HL-60 (cell line): ENCODE data around the gene PRKAR2B.

Experiments
- DNase-seq, 2 experiments: peaks; one replicate each; pipeline ENCODE4 v3.0.0-alpha.2; 2010 to 2020; ENCODE audit warnings: low read depth in 1 of 2, low spot score in 1 of 2
- H3K27ac ChIP-seq: fragments of 250-450 bp; sonication (Bioruptor Pico); replicated peaks from 2 replicates; pipeline ENCODE4 v1.5.1; 2020; ENCODE audit warnings: mild to moderate bottlenecking, moderate library complexity
- H3K27me3 ChIP-seq: fragments of 250-450 bp; sonication (Bioruptor Pico); 2 replicates; pipeline ENCODE4 v1.5.1; 2021; ENCODE audit warnings: mild to moderate bottlenecking, moderate library complexity; ENCODE audit not compliant: insufficient read depth, poor library complexity, severe bottlenecking
- H3K4me3 ChIP-seq: replicated peaks from 2 replicates; pipeline ENCODE4 v1.5.1; 2011; ENCODE audit warnings: mild to moderate bottlenecking, control low read depth, low read length; ENCODE audit not compliant: insufficient read depth
- GABPA ChIP-seq: IDR thresholded peaks from 2 replicates; pipeline ENCODE4 v1.6.1; 2012; ENCODE audit warnings: low read depth
- POLR2AphosphoS5 ChIP-seq: IDR thresholded peaks from 2 replicates; pipeline ENCODE4 v1.6.1; 2012; ENCODE audit warnings: low read depth
- SPI1 ChIP-seq: IDR thresholded peaks from 2 replicates; pipeline ENCODE4 v1.6.1; 2012; ENCODE audit warnings: low read depth, mild to moderate bottlenecking, borderline replicate concordance
- TF ChIP-seq, protein P1 (sequence below): IDR thresholded peaks from 2 replicates; pipeline ENCODE4 v1.6.1; 2012; ENCODE audit warnings: low read depth; ENCODE audit not compliant: insufficient replicate concordance
- TF ChIP-seq, protein P2 (sequence below): IDR thresholded peaks from one replicate; pipeline ENCODE4 v1.5.1; 2011; ENCODE audit warnings: low read length, control low read depth, inconsistent platforms; ENCODE audit not compliant: insufficient read depth

The PRKAR2B gene

DNA sequence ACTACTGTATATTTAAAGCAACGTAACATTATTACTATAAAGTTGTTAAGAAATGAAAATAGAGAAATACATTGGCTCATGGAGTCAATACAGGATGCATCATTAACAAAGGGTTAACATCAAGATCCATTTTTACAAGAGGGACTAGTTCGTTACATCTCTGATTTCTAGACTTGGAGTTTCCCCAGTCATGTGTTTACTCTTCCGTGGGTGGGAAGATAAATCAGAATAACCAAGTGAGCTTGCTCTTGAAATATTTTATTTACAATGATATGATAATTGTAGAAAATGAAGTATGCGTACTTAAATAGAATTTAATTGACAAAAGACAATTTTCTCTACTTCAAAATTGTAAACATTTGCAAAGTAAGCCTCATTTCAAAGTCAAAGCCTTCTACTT, 1.0 kb upstream of the PRKAR2B start:
- Histone ChIP-seq H3K27me3 (peaks cover 22% of the 10 kb centered on the region), H3K4me3 (no peak overlapping the region), H3K27ac (no peak overlapping the region)
- TF ChIP-seq SPI1: no peak
- TF ChIP-seq POLR2AphosphoS5: no peak
- TF ChIP-seq, protein P1, sequence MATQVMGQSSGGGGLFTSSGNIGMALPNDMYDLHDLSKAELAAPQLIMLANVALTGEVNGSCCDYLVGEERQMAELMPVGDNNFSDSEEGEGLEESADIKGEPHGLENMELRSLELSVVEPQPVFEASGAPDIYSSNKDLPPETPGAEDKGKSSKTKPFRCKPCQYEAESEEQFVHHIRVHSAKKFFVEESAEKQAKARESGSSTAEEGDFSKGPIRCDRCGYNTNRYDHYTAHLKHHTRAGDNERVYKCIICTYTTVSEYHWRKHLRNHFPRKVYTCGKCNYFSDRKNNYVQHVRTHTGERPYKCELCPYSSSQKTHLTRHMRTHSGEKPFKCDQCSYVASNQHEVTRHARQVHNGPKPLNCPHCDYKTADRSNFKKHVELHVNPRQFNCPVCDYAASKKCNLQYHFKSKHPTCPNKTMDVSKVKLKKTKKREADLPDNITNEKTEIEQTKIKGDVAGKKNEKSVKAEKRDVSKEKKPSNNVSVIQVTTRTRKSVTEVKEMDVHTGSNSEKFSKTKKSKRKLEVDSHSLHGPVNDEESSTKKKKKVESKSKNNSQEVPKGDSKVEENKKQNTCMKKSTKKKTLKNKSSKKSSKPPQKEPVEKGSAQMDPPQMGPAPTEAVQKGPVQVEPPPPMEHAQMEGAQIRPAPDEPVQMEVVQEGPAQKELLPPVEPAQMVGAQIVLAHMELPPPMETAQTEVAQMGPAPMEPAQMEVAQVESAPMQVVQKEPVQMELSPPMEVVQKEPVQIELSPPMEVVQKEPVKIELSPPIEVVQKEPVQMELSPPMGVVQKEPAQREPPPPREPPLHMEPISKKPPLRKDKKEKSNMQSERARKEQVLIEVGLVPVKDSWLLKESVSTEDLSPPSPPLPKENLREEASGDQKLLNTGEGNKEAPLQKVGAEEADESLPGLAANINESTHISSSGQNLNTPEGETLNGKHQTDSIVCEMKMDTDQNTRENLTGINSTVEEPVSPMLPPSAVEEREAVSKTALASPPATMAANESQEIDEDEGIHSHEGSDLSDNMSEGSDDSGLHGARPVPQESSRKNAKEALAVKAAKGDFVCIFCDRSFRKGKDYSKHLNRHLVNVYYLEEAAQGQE: no peak
- TF ChIP-seq GABPA: no peak
- TF ChIP-seq, protein P2, sequence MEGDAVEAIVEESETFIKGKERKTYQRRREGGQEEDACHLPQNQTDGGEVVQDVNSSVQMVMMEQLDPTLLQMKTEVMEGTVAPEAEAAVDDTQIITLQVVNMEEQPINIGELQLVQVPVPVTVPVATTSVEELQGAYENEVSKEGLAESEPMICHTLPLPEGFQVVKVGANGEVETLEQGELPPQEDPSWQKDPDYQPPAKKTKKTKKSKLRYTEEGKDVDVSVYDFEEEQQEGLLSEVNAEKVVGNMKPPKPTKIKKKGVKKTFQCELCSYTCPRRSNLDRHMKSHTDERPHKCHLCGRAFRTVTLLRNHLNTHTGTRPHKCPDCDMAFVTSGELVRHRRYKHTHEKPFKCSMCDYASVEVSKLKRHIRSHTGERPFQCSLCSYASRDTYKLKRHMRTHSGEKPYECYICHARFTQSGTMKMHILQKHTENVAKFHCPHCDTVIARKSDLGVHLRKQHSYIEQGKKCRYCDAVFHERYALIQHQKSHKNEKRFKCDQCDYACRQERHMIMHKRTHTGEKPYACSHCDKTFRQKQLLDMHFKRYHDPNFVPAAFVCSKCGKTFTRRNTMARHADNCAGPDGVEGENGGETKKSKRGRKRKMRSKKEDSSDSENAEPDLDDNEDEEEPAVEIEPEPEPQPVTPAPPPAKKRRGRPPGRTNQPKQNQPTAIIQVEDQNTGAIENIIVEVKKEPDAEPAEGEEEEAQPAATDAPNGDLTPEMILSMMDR: no peak
- DNase-seq: no peak

DNA sequence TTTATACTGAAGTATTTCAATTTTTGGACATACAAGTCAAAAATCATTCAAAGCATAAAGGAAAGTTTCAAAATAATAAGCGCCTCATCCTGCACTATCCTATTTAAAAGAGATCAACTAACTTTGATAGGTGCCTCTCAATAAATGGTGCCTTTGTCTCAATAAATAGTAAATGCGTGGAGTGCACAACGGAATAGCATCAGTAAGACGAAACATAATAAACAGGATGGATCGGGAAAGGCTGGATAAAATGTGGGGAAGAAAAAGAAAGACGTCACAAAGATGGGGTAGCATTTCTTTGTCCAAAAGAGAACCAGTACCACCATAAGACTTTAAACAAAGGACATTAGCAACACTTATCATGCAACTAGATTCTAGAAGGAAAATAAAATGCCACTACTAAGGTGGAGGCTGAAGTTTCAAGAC, 571 bp upstream of the PRKAR2B start:
- H3K27ac ChIP-seq: no peak overlapping the region
- no peak for DNase-seq
- TF ChIP-seq, protein P1: no peak
- TF ChIP-seq POLR2AphosphoS5 (no peak), GABPA (no peak), SPI1 (no peak)
- TF ChIP-seq, protein P2: no peak
- peak overlapping the region; percentile 74 for H3K4me3 ChIP-seq
- peaks cover 22% of the 10 kb centered on the region for H3K27me3 ChIP-seq

DNA sequence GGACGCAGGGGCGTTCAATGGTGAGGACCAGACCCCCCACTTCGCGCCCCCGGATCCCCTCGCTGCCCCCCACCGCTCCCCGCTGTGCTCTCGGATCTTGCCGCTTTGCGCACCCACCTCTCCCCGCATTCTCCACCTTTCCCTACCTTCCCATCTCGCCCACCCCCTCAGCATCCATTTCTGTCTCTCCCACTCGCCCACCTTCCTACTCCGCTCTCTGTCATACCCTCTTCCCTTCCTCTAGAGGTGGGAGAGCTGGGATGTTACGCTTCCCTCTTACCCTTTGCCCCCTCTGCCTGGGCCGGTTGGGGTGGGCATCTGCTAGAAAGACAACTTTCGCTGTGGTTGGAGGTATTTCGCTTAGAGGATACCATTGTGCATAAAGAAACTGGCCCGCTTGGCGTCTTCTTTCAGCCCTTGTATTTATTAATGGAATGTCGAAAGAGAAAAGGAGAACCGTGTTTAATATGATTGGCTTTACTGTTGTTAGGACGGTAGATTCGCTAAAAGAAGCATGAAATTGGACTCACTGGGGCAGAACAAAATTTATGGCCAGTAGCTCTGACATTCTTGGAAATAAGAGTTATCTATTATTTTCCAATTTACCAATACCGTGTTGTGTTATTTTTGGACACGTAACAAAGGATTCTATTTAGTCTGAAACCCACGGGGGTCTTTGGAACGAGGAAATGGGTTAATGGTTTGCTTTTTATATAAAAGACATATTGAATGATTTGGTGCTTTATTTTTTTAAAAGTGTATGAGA, 873 bp downstream of the PRKAR2B start:
- peaks cover 22% of the 10 kb centered on the region for H3K27me3 ChIP-seq
- TF ChIP-seq GABPA (no peak), POLR2AphosphoS5 (no peak), SPI1 (no peak)
- TF ChIP-seq, protein P2: no peak
- TF ChIP-seq, protein P1: no peak
- peak overlapping the region; percentile 74 for H3K4me3 ChIP-seq
- no peak overlapping the region for H3K27ac ChIP-seq
- no peak for DNase-seq
